ENCODE data around the gene FAM9A.
"Not testable (repeated sequence)": the region's sequence is repeated elsewhere in the genome, so short reads cannot be mapped to it uniquely, and the experiment has no call there.

GRCh38 chrX:8800351-8800750 lies 832 bp downstream of the FAM9A start:
- not testable (repeated sequence) for TF ChIP-seq CTCF, POLR2A, EP300, POLR2AphosphoS5 (IDR thresholded peaks at IDR 0.05)
